ENCODE data around the gene RALGAPA2.

RALGAPA2 gene

GRCh38 chr20:20567712-20568111 is 144.7 kb downstream of the RALGAPA2 start:
- ChIA-PET CTCF (no interaction called here), POLR2A (no interaction called here)
- no peak for DNase-seq (ENCODE audit: extremely low spot score)
- no peak for TF ChIP-seq ZNF384 (IDR thresholded peaks at IDR 0.05)
- TF ChIP-seq ARNT (IDR thresholded peaks at IDR 0.05): no peak
- no peak for TF ChIP-seq FOXA1 (IDR thresholded peaks at IDR 0.05)
- no peak for TF ChIP-seq L3MBTL2 (conservative IDR thresholded peaks at IDR 0.05)
- TF ChIP-seq HDGF (IDR thresholded peaks at IDR 0.05; ENCODE audit: borderline replicate concordance): no peak
- no peak for TF ChIP-seq NFRKB (IDR thresholded peaks at IDR 0.05)
- no peak for TF ChIP-seq TARDBP (IDR thresholded peaks at IDR 0.05)
- no peak for TF ChIP-seq FOXM1 (IDR thresholded peaks at IDR 0.05; ENCODE audit: borderline replicate concordance)
- no peak for TF ChIP-seq FOXK2 (IDR thresholded peaks at IDR 0.05)
- no peak for TF ChIP-seq SP1 (IDR thresholded peaks at IDR 0.05)
- TF ChIP-seq SUZ12 (IDR thresholded peaks at IDR 0.05): no peak
- no peak for TF ChIP-seq CTBP1 (IDR thresholded peaks at IDR 0.05; ENCODE audit: borderline replicate concordance)
- TF ChIP-seq PKNOX1 (IDR thresholded peaks at IDR 0.05): no peak
- no peak for TF ChIP-seq LEF1 (IDR thresholded peaks at IDR 0.05; ENCODE audit: borderline replicate concordance)
- TF ChIP-seq BHLHE40 (IDR thresholded peaks at IDR 0.05; ENCODE audit: borderline replicate concordance): no peak
- TF ChIP-seq ELF4 (IDR thresholded peaks at IDR 0.05): no peak

- CTCF ChIA-PET: no interaction called here
- POLR2A ChIA-PET: no interaction called here
- no peak for DNase-seq (ENCODE audit: extremely low spot score)
- no peak for TF ChIP-seq TARDBP (IDR thresholded peaks at IDR 0.05)
- TF ChIP-seq LEF1 (IDR thresholded peaks at IDR 0.05; ENCODE audit: borderline replicate concordance): no peak
- TF ChIP-seq FOXA1 (IDR thresholded peaks at IDR 0.05): no peak
- no peak for TF ChIP-seq BHLHE40 (IDR thresholded peaks at IDR 0.05; ENCODE audit: borderline replicate concordance)
- TF ChIP-seq FOXM1 (IDR thresholded peaks at IDR 0.05; ENCODE audit: borderline replicate concordance): no peak
- no peak for TF ChIP-seq ZNF384 (IDR thresholded peaks at IDR 0.05)
- TF ChIP-seq CTBP1 (IDR thresholded peaks at IDR 0.05; ENCODE audit: borderline replicate concordance): no peak
- TF ChIP-seq ARNT (IDR thresholded peaks at IDR 0.05): no peak
- no peak for TF ChIP-seq HDGF (IDR thresholded peaks at IDR 0.05; ENCODE audit: borderline replicate concordance)
- no peak for TF ChIP-seq FOXK2 (IDR thresholded peaks at IDR 0.05)
Measured at GRCh38 chr20:20566516-20566915, 145.9 kb downstream of the RALGAPA2 start.

GRCh38 chr20:20564279-20564678 is 148.2 kb downstream of the RALGAPA2 start:
- DNase-seq (ENCODE audit: extremely low spot score): no peak
- TF ChIP-seq TARDBP (IDR thresholded peaks at IDR 0.05) (no peak), BHLHE40 (IDR thresholded peaks at IDR 0.05; ENCODE audit: borderline replicate concordance) (no peak), L3MBTL2 (conservative IDR thresholded peaks at IDR 0.05) (no peak), NFRKB (IDR thresholded peaks at IDR 0.05) (no peak), FOXM1 (IDR thresholded peaks at IDR 0.05; ENCODE audit: borderline replicate concordance) (no peak), SUZ12 (IDR thresholded peaks at IDR 0.05) (no peak), PKNOX1 (IDR thresholded peaks at IDR 0.05) (no peak), FOXA1 (IDR thresholded peaks at IDR 0.05) (no peak)
- POLR2A ChIA-PET: no interaction called here
- CTCF ChIA-PET: interaction anchor here (0.6 kb wide), 1 partner anchor 614 kb away, joined by 3 read pairs; no protein-coding TSS in a partner anchor

- CTCF ChIA-PET: no interaction called here
- POLR2A ChIA-PET: no interaction called here
- no peak for TF ChIP-seq PKNOX1 (IDR thresholded peaks at IDR 0.05)
- TF ChIP-seq ZNF384 (IDR thresholded peaks at IDR 0.05): no peak
- no peak for TF ChIP-seq ELF4 (IDR thresholded peaks at IDR 0.05)
- TF ChIP-seq TARDBP (IDR thresholded peaks at IDR 0.05): no peak
- TF ChIP-seq SUZ12 (IDR thresholded peaks at IDR 0.05): no peak
- no peak for DNase-seq (ENCODE audit: extremely low spot score)
Measured at GRCh38 chr20:20562507-20562906, 149.9 kb downstream of the RALGAPA2 start.

GRCh38 chr20:20561841-20562240 is 150.6 kb downstream of the RALGAPA2 start:
- TF ChIP-seq NFRKB (IDR thresholded peaks at IDR 0.05) (no peak), LEF1 (IDR thresholded peaks at IDR 0.05; ENCODE audit: borderline replicate concordance) (no peak), ARNT (IDR thresholded peaks at IDR 0.05) (no peak), FOXA1 (IDR thresholded peaks at IDR 0.05) (no peak), SUZ12 (IDR thresholded peaks at IDR 0.05) (no peak)
- DNase-seq (ENCODE audit: extremely low spot score): no peak
- CTCF ChIA-PET: interaction anchor here (0.7 kb wide), 1 partner anchor 76 kb away, joined by 3 read pairs; no protein-coding TSS in a partner anchor
- POLR2A ChIA-PET: interaction anchor here (0.6 kb wide), 1 partner anchor 241 kb away, joined by 3 read pairs; no protein-coding TSS in a partner anchor

- no peak for DNase-seq (ENCODE audit: extremely low spot score)
- TF ChIP-seq L3MBTL2 (conservative IDR thresholded peaks at IDR 0.05) (no peak), TARDBP (IDR thresholded peaks at IDR 0.05) (no peak), CTBP1 (IDR thresholded peaks at IDR 0.05; ENCODE audit: borderline replicate concordance) (no peak), NFRKB (IDR thresholded peaks at IDR 0.05) (no peak), ARNT (IDR thresholded peaks at IDR 0.05) (no peak), FOXA1 (IDR thresholded peaks at IDR 0.05) (no peak), FOXM1 (IDR thresholded peaks at IDR 0.05; ENCODE audit: borderline replicate concordance) (no peak), ZNF384 (IDR thresholded peaks at IDR 0.05) (no peak), SP1 (IDR thresholded peaks at IDR 0.05) (no peak), PKNOX1 (IDR thresholded peaks at IDR 0.05) (no peak), BHLHE40 (IDR thresholded peaks at IDR 0.05; ENCODE audit: borderline replicate concordance) (no peak), HDGF (IDR thresholded peaks at IDR 0.05; ENCODE audit: borderline replicate concordance) (no peak), LEF1 (IDR thresholded peaks at IDR 0.05; ENCODE audit: borderline replicate concordance) (no peak), FOXK2 (IDR thresholded peaks at IDR 0.05) (no peak), SUZ12 (IDR thresholded peaks at IDR 0.05) (no peak), ELF4 (IDR thresholded peaks at IDR 0.05) (no peak)
- ChIA-PET CTCF (interaction anchor here (0.7 kb wide), 1 partner anchor 75 kb away, joined by 3 read pairs; no protein-coding TSS in a partner anchor), POLR2A (no interaction called here)
Measured at GRCh38 chr20:20561172-20561571, 151.3 kb downstream of the RALGAPA2 start.
